Measurements from ENCODE around the gene CCDC81. TPM values are rescaled to one million over a fixed set of nuclear protein-coding genes. Genes with fewer than 3 reads are reported as not detected.

Gene CCDC81
- total RNA-seq, 4 donors from 2014 or later: under 0.01 to 2.9 (median 0.44) TPM

GRCh38 chr11:86459682-86460460, 85.2 kb downstream of the CCDC81 start:
- TF ChIP-seq POLR2AphosphoS5 (IDR thresholded peaks at IDR 0.05): peak; percentile 44 to 46
- no peak for TF ChIP-seq POLR2A (IDR thresholded peaks at IDR 0.05; ENCODE audit: low read depth)
- no peak for TF ChIP-seq EP300 (IDR thresholded peaks at IDR 0.05)
- WGBS: 70% methylated on average over 3 of the region's 3 CpGs
- Histone ChIP-seq H3K9me3 (no peaks in the 10 kb centered on the region), H3K36me3 (peaks cover 0 to 11% (median 7%) of the 10 kb centered on the region in 4 donors), H3K4me1 (peaks cover 23 to 56% (median 44%) of the 10 kb centered on the region in 4 donors), H3K27ac (replicated peaks in 1 of 4) (peak overlapping the region in 3 of 4 donors; percentile 24 to 46 (median 45)), H3K27me3 (peaks cover 0 to 4% (median 0%) of the 10 kb centered on the region in 4 donors), H3K4me3 (no peak overlapping the region)
- intact Hi-C loops (cut with DNase I): loop anchor here (5.0 kb wide), 3 partner anchors 147 to 342 kb away; partner anchors contain the start of genes ME3 and PRSS23
- DNase-seq (ENCODE audit: extremely low spot score): no peak

GRCh38 chr11:86460461-86461385, 86.0 kb downstream of the CCDC81 start:
- intact Hi-C loops (cut with DNase I): no loop called here
- H3K36me3 ChIP-seq: peaks cover 0 to 16% (median 8%) of the 10 kb centered on the region in 4 donors
- TF ChIP-seq CTCF (IDR thresholded peaks at IDR 0.05) (no peak), EP300 (IDR thresholded peaks at IDR 0.05) (no peak), POLR2A (IDR thresholded peaks at IDR 0.05; ENCODE audit: low read depth) (no peak), POLR2AphosphoS5 (IDR thresholded peaks at IDR 0.05) (no peak)
- peaks cover 23 to 56% (median 44%) of the 10 kb centered on the region in 4 donors for H3K4me1 ChIP-seq
- no peaks in the 10 kb centered on the region for H3K9me3 ChIP-seq
- no peak overlapping the region for H3K4me3 ChIP-seq
- H3K27ac ChIP-seq (replicated peaks in 1 of 4): peak overlapping the region in 2 of 4 donors; percentile 24 to 45
- H3K27me3 ChIP-seq: peaks cover 0 to 4% (median 0%) of the 10 kb centered on the region in 4 donors
- no peak for DNase-seq (ENCODE audit: extremely low spot score)
- WGBS: 64% methylated on average over 8 of the region's 9 CpGs

GRCh38 chr11:86461892-86462291, 87.2 kb downstream of the CCDC81 start:
- DNase-seq (ENCODE audit: extremely low spot score): no peak
- intact Hi-C loops (cut with DNase I): no loop called here
- Histone ChIP-seq H3K27ac (replicated peaks in 1 of 4) (no peak overlapping the region), H3K9me3 (no peaks in the 10 kb centered on the region), H3K4me1 (peaks cover 23 to 44% (median 35%) of the 10 kb centered on the region in 4 donors), H3K27me3 (peaks cover 0 to 4% (median 0%) of the 10 kb centered on the region in 4 donors), H3K36me3 (peaks cover 0 to 16% (median 8%) of the 10 kb centered on the region in 4 donors), H3K4me3 (no peak overlapping the region)
- TF ChIP-seq EP300 (IDR thresholded peaks at IDR 0.05) (no peak), CTCF (IDR thresholded peaks at IDR 0.05) (no peak), POLR2AphosphoS5 (IDR thresholded peaks at IDR 0.05) (no peak), POLR2A (IDR thresholded peaks at IDR 0.05; ENCODE audit: low read depth) (no peak)
- 100% methylated on average over 1 of the region's 1 CpG for WGBS

GRCh38 chr11:86463120-86463519, 88.4 kb downstream of the CCDC81 start:
- Histone ChIP-seq H3K4me1 (peaks cover 22 to 32% (median 30%) of the 10 kb centered on the region in 4 donors), H3K27me3 (no peaks in the 10 kb centered on the region), H3K4me3 (no peak overlapping the region), H3K27ac (replicated peaks in 1 of 4) (no peak overlapping the region), H3K9me3 (no peaks in the 10 kb centered on the region), H3K36me3 (peaks cover 0 to 16% (median 8%) of the 10 kb centered on the region in 4 donors)
- intact Hi-C loops (cut with DNase I): no loop called here
- no peak for TF ChIP-seq EP300 (IDR thresholded peaks at IDR 0.05)
- TF ChIP-seq POLR2A (IDR thresholded peaks at IDR 0.05; ENCODE audit: low read depth): no peak
- no peak for TF ChIP-seq CTCF (IDR thresholded peaks at IDR 0.05)
- no peak for TF ChIP-seq POLR2AphosphoS5 (IDR thresholded peaks at IDR 0.05)
- no peak for DNase-seq (ENCODE audit: extremely low spot score)
- WGBS: 87% methylated on average over 6 of the region's 7 CpGs

Data from esophagus muscularis mucosa (tissue), 4 donors.